Measurements from ENCODE around the gene CLN5.

DNA sequence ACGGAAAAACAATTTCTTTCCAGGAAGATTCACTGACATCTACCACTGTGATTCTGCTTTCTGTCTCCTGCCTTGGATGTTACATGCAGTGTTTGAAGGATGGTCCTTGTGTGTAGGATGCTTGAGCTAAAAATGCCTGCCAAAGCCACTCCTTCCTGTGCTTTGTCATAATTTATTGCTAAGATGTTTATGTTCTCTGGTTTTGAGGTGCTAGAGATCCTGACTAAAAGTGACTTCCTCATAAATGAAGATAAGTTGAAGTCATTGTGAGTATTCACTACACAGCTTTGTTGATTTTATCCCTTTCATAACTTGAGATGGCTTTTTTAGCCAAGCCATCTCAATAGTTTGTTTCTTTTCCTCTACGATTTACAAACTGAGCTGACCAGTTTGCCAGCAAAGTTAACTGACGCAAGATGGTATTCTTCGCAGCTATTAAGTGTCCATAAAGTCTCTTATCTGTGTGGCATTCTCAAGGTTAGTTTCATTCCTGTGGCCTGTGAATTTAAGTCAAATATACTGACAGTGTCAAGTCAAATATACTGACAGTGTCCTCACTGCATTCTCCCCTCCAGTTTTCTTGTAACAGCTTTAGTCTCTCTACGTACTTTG is 50.8 kb downstream of the CLN5 start:
- TF ChIP-seq, protein P1, sequence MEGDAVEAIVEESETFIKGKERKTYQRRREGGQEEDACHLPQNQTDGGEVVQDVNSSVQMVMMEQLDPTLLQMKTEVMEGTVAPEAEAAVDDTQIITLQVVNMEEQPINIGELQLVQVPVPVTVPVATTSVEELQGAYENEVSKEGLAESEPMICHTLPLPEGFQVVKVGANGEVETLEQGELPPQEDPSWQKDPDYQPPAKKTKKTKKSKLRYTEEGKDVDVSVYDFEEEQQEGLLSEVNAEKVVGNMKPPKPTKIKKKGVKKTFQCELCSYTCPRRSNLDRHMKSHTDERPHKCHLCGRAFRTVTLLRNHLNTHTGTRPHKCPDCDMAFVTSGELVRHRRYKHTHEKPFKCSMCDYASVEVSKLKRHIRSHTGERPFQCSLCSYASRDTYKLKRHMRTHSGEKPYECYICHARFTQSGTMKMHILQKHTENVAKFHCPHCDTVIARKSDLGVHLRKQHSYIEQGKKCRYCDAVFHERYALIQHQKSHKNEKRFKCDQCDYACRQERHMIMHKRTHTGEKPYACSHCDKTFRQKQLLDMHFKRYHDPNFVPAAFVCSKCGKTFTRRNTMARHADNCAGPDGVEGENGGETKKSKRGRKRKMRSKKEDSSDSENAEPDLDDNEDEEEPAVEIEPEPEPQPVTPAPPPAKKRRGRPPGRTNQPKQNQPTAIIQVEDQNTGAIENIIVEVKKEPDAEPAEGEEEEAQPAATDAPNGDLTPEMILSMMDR (IDR thresholded peaks at IDR 0.05; ENCODE audit: insufficient read depth, low read length, poor library complexity, severe bottlenecking): no peak
- TF ChIP-seq EZH2phosphoT487 (conservative IDR thresholded peaks at IDR 0.05; ENCODE audit: low read length): no peak

Data from SU-DHL-6 (cell line).